Measurements from ENCODE around the gene ITPRIPL2.

DNA sequence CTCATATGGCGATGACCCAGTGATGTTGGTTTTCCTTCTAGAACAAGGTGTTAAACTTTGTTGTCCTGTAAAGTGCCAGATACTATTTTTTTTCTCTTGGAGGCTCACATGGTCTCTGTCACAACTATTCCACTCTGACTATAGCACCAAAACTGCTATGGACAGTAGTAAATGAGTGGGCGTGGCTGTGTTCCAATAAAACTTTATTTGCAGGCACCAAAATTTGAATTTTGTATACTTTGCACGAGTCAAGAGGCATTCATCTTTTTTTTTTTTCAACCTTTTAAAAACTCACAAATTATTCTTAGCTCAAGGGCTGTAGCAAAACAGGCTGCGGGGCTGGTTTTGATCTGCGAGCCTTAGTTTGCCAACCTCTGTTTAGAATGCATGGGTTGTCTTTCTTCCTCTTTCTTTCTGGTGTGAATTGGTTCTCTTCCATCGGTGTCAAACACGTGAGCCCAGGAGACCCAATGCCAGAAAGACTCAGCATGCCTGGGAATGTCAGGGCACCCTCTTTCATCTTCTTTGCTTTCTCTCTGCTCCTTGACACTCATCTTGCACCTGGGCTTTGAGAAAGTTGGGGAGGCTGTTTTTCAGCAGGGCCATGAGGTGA is 56.4 kb downstream of the ITPRIPL2 start:
- no peak for TF ChIP-seq CTCF (conservative IDR thresholded peaks at IDR 0.05; ENCODE audit: low read depth, low read length)
- TF ChIP-seq POLR2A (IDR thresholded peaks at IDR 0.05; ENCODE audit: low read depth, low read length): no peak
- no peak for TF ChIP-seq MXI1 (IDR thresholded peaks at IDR 0.05; ENCODE audit: borderline replicate concordance, low read depth, low read length)
- no peak for TF ChIP-seq RFX5 (IDR thresholded peaks at IDR 0.05; ENCODE audit: low read depth, low read length)
- no peak for TF ChIP-seq SMC3 (IDR thresholded peaks at IDR 0.05; ENCODE audit: low read depth, low read length)
- no peak for TF ChIP-seq USF2 (IDR thresholded peaks at IDR 0.05; ENCODE audit: low read depth, low read length)
- no peak for TF ChIP-seq FOS (IDR thresholded peaks at IDR 0.05; ENCODE audit: low read depth, low read length)
- TF ChIP-seq MAFK (IDR thresholded peaks at IDR 0.05; ENCODE audit: low read depth, low read length): no peak
- no peak for TF ChIP-seq CEBPB (IDR thresholded peaks at IDR 0.05; ENCODE audit: low read depth, low read length)
- no peak for TF ChIP-seq NFE2L2 (IDR thresholded peaks at IDR 0.05; ENCODE audit: low read depth, low read length)
- TF ChIP-seq RAD21 (IDR thresholded peaks at IDR 0.05; ENCODE audit: low read length): no peak
- no peak for TF ChIP-seq BHLHE40 (IDR thresholded peaks at IDR 0.05; ENCODE audit: low read depth, low read length)
